HCT116 (cell line): Measurements from ENCODE around the gene CRYGA.
"Not testable (repeated sequence)": the region's sequence is repeated elsewhere in the genome, so short reads cannot be mapped to it uniquely, and the experiment has no call there.

ENCODE experiments used
- EZH2 ChIP-seq: fragments of 200-600 bp; sonication (generic); IDR thresholded peaks from 2 replicates; pipeline ENCODE4 v1.6.1; 2017; ENCODE audit warnings: antibody characterized with exemption, mixed run types
- YY1 ChIP-seq: IDR thresholded peaks from 2 replicates; pipeline ENCODE4 v1.6.1; 2011; ENCODE audit warnings: low read length, low read depth, moderate library complexity, mild to moderate bottlenecking; ENCODE audit not compliant: insufficient replicate concordance; ENCODE audit errors: extremely low read depth

- TF ChIP-seq EZH2, YY1: not testable (repeated sequence)
Measured at GRCh38 chr2:208124013-208124715, 39.2 kb downstream of the CRYGA start, which contains the start of gene CRYGD.
